Breast epithelium (tissue), 3 donors: ENCODE results near the gene MORF4L2.

Source experiments
- CTCF ChIP-seq, 3 donors: fragments of 450-650 bp; IDR thresholded peaks; one replicate each; pipeline ENCODE4 v1.5.1; 2016 to 2017; ENCODE audit warnings: antibody characterized with exemption in 3 of 3, mild to moderate bottlenecking in 3 of 3, moderate library complexity in 3 of 3
- POLR2A ChIP-seq: fragments of 450-650 bp; IDR thresholded peaks from one replicate; pipeline ENCODE4 v1.6.1; 2016; ENCODE audit warnings: antibody characterized with exemption, mild to moderate bottlenecking, moderate library complexity
- POLR2AphosphoS5 ChIP-seq, 3 donors: sonication (generic); formaldehyde crosslinking; IDR thresholded peaks; one replicate each; pipeline ENCODE4 v1.6.1; 2017; ENCODE audit warnings: antibody characterized with exemption in 3 of 3

- TF ChIP-seq POLR2A (no peak), CTCF (IDR thresholded peaks at IDR 0.05) (no peak), POLR2AphosphoS5 (IDR thresholded peaks at IDR 0.05) (no peak)
Observed at GRCh38 chrX:103678199-103678993, 8.1 kb downstream of the MORF4L2 start.
